GM18867 (cell line): Measurements from ENCODE around the gene GLI1.
A peak's percentile ranks its signal among the peaks of the same experiment; 100 is the strongest.
"Not testable (repeated sequence)": the region's sequence is repeated elsewhere in the genome, so short reads cannot be mapped to it uniquely, and the experiment has no call there.

Experiments used
- ATAC-seq: cut with Tn5 transposase; IDR thresholded peaks from one replicate; pipeline ENCODE4 v1.9.1; 2021; ENCODE audit warnings: mild to moderate bottlenecking, moderate library complexity; ENCODE audit not compliant: unreplicated experiment

The GLI1 gene

GRCh38 chr12:57459750-57460467, at the start of gene GLI1:
Gene GLI1, plus strand, starts transcription at chr12:57459785. Its CDS starts 3,907 bp downstream, at chr12:57463692.
- no peak for ATAC-seq

GRCh38 chr12:57410534-57410933, 49.1 kb upstream of the GLI1 start:
- ATAC-seq = no peak

- not testable (repeated sequence) for ATAC-seq
Measured at GRCh38 chr12:57414160-57414559, 45.4 kb upstream of the GLI1 start.

- no peak for ATAC-seq
Measured at GRCh38 chr12:57415088-57415487, 44.5 kb upstream of the GLI1 start.

GRCh38 chr12:57416039-57416996, 43.3 kb upstream of the GLI1 start:
- no peak for ATAC-seq

- ATAC-seq = no peak
Measured at GRCh38 chr12:57418255-57418654, 41.3 kb upstream of the GLI1 start.

GRCh38 chr12:57419495-57419894, 40.1 kb upstream of the GLI1 start:
- no peak for ATAC-seq

- ATAC-seq = no peak
Measured at GRCh38 chr12:57420482-57420881, 39.1 kb upstream of the GLI1 start.

- not testable (repeated sequence) for ATAC-seq
Measured at GRCh38 chr12:57426948-57427347, 32.6 kb upstream of the GLI1 start.

GRCh38 chr12:57428965-57429364, 30.6 kb upstream of the GLI1 start:
- ATAC-seq = no peak

GRCh38 chr12:57429473-57430111, 30.0 kb upstream of the GLI1 start:
- no peak for ATAC-seq

GRCh38 chr12:57430112-57430930, 29.3 kb upstream of the GLI1 start:
- peak; percentile 63 for ATAC-seq

- ATAC-seq = peak; percentile 93
Measured at GRCh38 chr12:57430931-57431566, 28.5 kb upstream of the GLI1 start, which contains the start of gene R3HDM2. Gene R3HDM2, minus strand, starts transcription at chr12:57431043. Its CDS starts 120,615 bp downstream, at chr12:57310428.

- ATAC-seq = no peak
Measured at GRCh38 chr12:57431654-57432188, 27.9 kb upstream of the GLI1 start.

GRCh38 chr12:57433370-57433769, 26.2 kb upstream of the GLI1 start:
- no peak for ATAC-seq

- ATAC-seq = no peak
Measured at GRCh38 chr12:57434517-57435223, 24.9 kb upstream of the GLI1 start, which contains the start of gene INHBC. Gene INHBC, plus strand, starts transcription at chr12:57434784. Its CDS starts 103 bp downstream, at chr12:57434887.

- no peak for ATAC-seq
Measured at GRCh38 chr12:57435293-57435692, 24.3 kb upstream of the GLI1 start.

- ATAC-seq = no peak
Measured at GRCh38 chr12:57438400-57438799, 21.2 kb upstream of the GLI1 start.

- no peak for ATAC-seq
Measured at GRCh38 chr12:57439762-57440266, 19.8 kb upstream of the GLI1 start.
